IMR-90 (cell line): Measurements from ENCODE around the gene FAAP24. TPM values are rescaled to one million over a fixed set of nuclear protein-coding genes. Genes with fewer than 3 reads are reported as not detected.

Experiments used
- ATAC-seq: fragments of 200-7000 bp; cut with Tn5 transposase; 2 replicates; pipeline ENCODE4 v1.9.1; 2020; ENCODE audit warnings: low read depth, mild to moderate bottlenecking, moderate library complexity
- BruUV-seq: library from RNA; stranded (reverse); fragments of 400-500 nt; replicated peaks from 2 replicates; lab custom pipeline; 2021; lab: Mats Ljungman, UMichigan
- CTCF ChIA-PET: fragments of 300-600 bp; formaldehyde crosslinking; extraction: SDS; loops from one replicate; lab custom pipeline; 2021; ENCODE audit warnings: antibody characterized with exemption; lab: Yijun Ruan, JAX
- POLR2A ChIA-PET: fragments of 300-600 bp; sonication (Branson Sonifier 250); formaldehyde crosslinking; loops from one replicate; lab custom pipeline; 2022; ENCODE audit warnings: antibody characterized with exemption; ENCODE audit not compliant: unreplicated experiment; lab: Charles Lee
- DNase-seq: peaks from one replicate; pipeline ENCODE4 v3.0.0; 2013
- H2AFZ ChIP-seq: replicated peaks from 2 replicates; pipeline ENCODE3; 2013; ENCODE audit warnings: low read length, mild to moderate bottlenecking; ENCODE audit not compliant: poor library complexity
- H2AK5ac ChIP-seq: 2 replicates; pipeline ENCODE4 v1.6.1; 2013; ENCODE audit warnings: low read depth, low read length, inconsistent platforms
- H2AK9ac ChIP-seq: replicated peaks from 2 replicates; pipeline ENCODE3; 2013; ENCODE audit warnings: mild to moderate bottlenecking, low read depth, low read length, moderate library complexity; ENCODE audit not compliant: poor library complexity
- H2BK120ac ChIP-seq: 2 replicates; pipeline ENCODE4 v1.6.1; 2013; ENCODE audit warnings: low read depth, low read length, inconsistent platforms
- H2BK15ac ChIP-seq: 3 replicates; pipeline ENCODE4 v1.6.1; 2013; ENCODE audit warnings: low read depth, low read length, inconsistent platforms
- H2BK20ac ChIP-seq: 2 replicates; pipeline ENCODE4 v1.6.1; 2013; ENCODE audit warnings: low read depth, mild to moderate bottlenecking, inconsistent platforms, low read length, moderate library complexity
- H2BK5ac ChIP-seq: 2 replicates; pipeline ENCODE4 v1.6.1; 2013; ENCODE audit warnings: mild to moderate bottlenecking, low read depth, low read length, inconsistent platforms; ENCODE audit not compliant: poor library complexity, severe bottlenecking
- H3K14ac ChIP-seq: replicated peaks from 2 replicates; pipeline ENCODE4 v1.6.1; 2013; ENCODE audit warnings: low read depth, low read length, inconsistent platforms
- H3K18ac ChIP-seq: 2 replicates; pipeline ENCODE4 v1.6.1; 2013; ENCODE audit warnings: low read depth, low read length, control low read depth
- H3K23ac ChIP-seq: 2 replicates; pipeline ENCODE4 v1.6.1; 2013; ENCODE audit warnings: low read depth, low read length, inconsistent platforms
- H3K27ac ChIP-seq: 2 replicates; pipeline ENCODE4 v1.5.1; 2013; ENCODE audit warnings: mild to moderate bottlenecking, control low read depth, low read length; ENCODE audit not compliant: insufficient read depth
- H3K27me3 ChIP-seq: 2 replicates; pipeline ENCODE4 v1.6.1; 2013; ENCODE audit warnings: low read length; ENCODE audit not compliant: control insufficient read depth, insufficient read depth
- H3K36me3 ChIP-seq: 2 replicates; pipeline ENCODE4 v1.6.1; 2013; ENCODE audit warnings: low read length, mixed read lengths; ENCODE audit not compliant: control insufficient read depth, insufficient read depth
- H3K4ac ChIP-seq: 2 replicates; pipeline ENCODE4 v1.6.1; 2013; ENCODE audit warnings: low read depth, low read length, inconsistent platforms
- H3K4me1 ChIP-seq: 2 replicates; pipeline ENCODE4 v1.6.1; 2013; ENCODE audit warnings: low read length, mixed read lengths; ENCODE audit not compliant: control insufficient read depth, insufficient read depth
- H3K4me2 ChIP-seq: 2 replicates; pipeline ENCODE4 v1.6.1; 2013; ENCODE audit warnings: low read depth, mild to moderate bottlenecking, control low read depth, low read length, moderate library complexity
- H3K4me3 ChIP-seq: 2 replicates; pipeline ENCODE4 v1.5.1; 2013; ENCODE audit warnings: low read depth, mild to moderate bottlenecking, control low read depth, low read length, moderate library complexity; ENCODE audit not compliant: insufficient read depth
- H3K56ac ChIP-seq: 2 replicates; pipeline ENCODE4 v1.6.1; 2013; ENCODE audit warnings: low read length, inconsistent platforms; ENCODE audit not compliant: insufficient read depth; ENCODE audit errors: extremely low read depth
- H3K79me1 ChIP-seq, 2 experiments: 2 replicates each; pipeline ENCODE4 v1.6.1; 2013; ENCODE audit warnings: low read length in 2 of 2, inconsistent platforms in 1 of 2, low read depth in 1 of 2
- H3K9ac ChIP-seq: 2 replicates; pipeline ENCODE4 v1.6.1; 2013; ENCODE audit warnings: low read depth, low read length, control low read depth
- H3K9me1 ChIP-seq: 2 replicates; pipeline ENCODE4 v1.6.1; 2013; ENCODE audit warnings: low read length, inconsistent platforms; ENCODE audit not compliant: insufficient read depth
- H3K9me3 ChIP-seq: 2 replicates; pipeline ENCODE4 v1.6.1; 2013; ENCODE audit warnings: low read length; ENCODE audit not compliant: control insufficient read depth, insufficient read depth
- H4K20me1 ChIP-seq: 2 replicates; pipeline ENCODE4 v1.6.1; 2013; ENCODE audit warnings: low read length, inconsistent platforms; ENCODE audit not compliant: insufficient read depth
- H4K5ac ChIP-seq: 2 replicates; pipeline ENCODE4 v1.6.1; 2013; ENCODE audit warnings: mild to moderate bottlenecking, low read depth, low read length, control low read depth
- H4K8ac ChIP-seq, 2 experiments: 2 replicates each; pipeline ENCODE4 v1.6.1; 2013; ENCODE audit warnings: low read depth in 2 of 2, low read length in 2 of 2, control low read depth in 1 of 2, inconsistent platforms in 1 of 2
- H4K91ac ChIP-seq: 2 replicates; pipeline ENCODE4 v1.6.1; 2013; ENCODE audit warnings: low read depth, low read length, inconsistent platforms; ENCODE audit not compliant: insufficient read depth
- CEBPB ChIP-seq: IDR thresholded peaks from 2 replicates; pipeline ENCODE4 v1.6.1; 2012; ENCODE audit warnings: low read depth, low read length, improper control_type of control experiment
- CHD1 ChIP-seq: IDR thresholded peaks from 2 replicates; pipeline ENCODE4 v1.6.1; 2012; ENCODE audit warnings: low read depth, low read length, improper control_type of control experiment
- FOS ChIP-seq: fragments of 150-350 bp; IDR thresholded peaks from 2 replicates; pipeline ENCODE4 v1.6.1; 2016; ENCODE audit warnings: low read depth, low read length
- MAFK ChIP-seq: IDR thresholded peaks from 2 replicates; pipeline ENCODE4 v1.6.1; 2012; ENCODE audit warnings: low read depth, low read length, improper control_type of control experiment
- MXI1 ChIP-seq: IDR thresholded peaks from 2 replicates; pipeline ENCODE4 v1.6.1; 2012; ENCODE audit warnings: low read depth, mild to moderate bottlenecking, low read length, moderate library complexity, borderline replicate concordance
- NFE2L2 ChIP-seq: fragments of 150-350 bp; IDR thresholded peaks from 2 replicates; pipeline ENCODE4 v1.6.1; 2016; ENCODE audit warnings: low read depth, mild to moderate bottlenecking, low read length
- RCOR1 ChIP-seq: IDR thresholded peaks from 2 replicates; pipeline ENCODE4 v1.6.1; 2012; ENCODE audit warnings: mild to moderate bottlenecking, low read length, improper control_type of control experiment; ENCODE audit not compliant: insufficient replicate concordance
- RFX5 ChIP-seq: IDR thresholded peaks from 2 replicates; pipeline ENCODE4 v1.8.0; 2012; ENCODE audit warnings: low read depth, mild to moderate bottlenecking, low read length, moderate library complexity
- SMC3 ChIP-seq: fragments of 150-350 bp; IDR thresholded peaks from 2 replicates; pipeline ENCODE4 v1.6.1; 2016; ENCODE audit warnings: low read depth, mild to moderate bottlenecking, antibody characterized with exemption, low read length, moderate library complexity
- WGBS, 2 experiments: methylation state at CpG; one replicate each; pipeline versions ENCODE4 v1.1.5 to v1.1.7; 2013; ENCODE audit warnings: missing lambda C conversion rate in 2 of 2; ENCODE audit not compliant: insufficient read length in 1 of 2; ENCODE audit errors: extremely low coverage in 2 of 2; 5-methylcytosine and 5-hydroxymethylcytosine counted together
- dilution Hi-C: fragments of 300-500 bp; cut with HindIII; formaldehyde crosslinking; loops from one replicate; pipeline ENCODE4 v1.14.3; 2018; ENCODE audit warnings: low sequenced_read_pairs; ENCODE audit not compliant: unreplicated experiment
- in situ Hi-C: fragments of 300-500 bp; cut with MboI; formaldehyde crosslinking; loops from 3 replicates; pipeline ENCODE4 v1.14.3; 2019; ENCODE audit warnings: low sequenced_read_pairs, inconsistent platforms, mixed read lengths
- intact Hi-C: fragments of 100-400 bp; cut with micrococcal nuclease; formaldehyde crosslinking; loops from 2 replicates; pipeline ENCODE4 v1.10.0; 2022
- polyA plus RNA-seq, 3 experiments: library from polyadenylated mRNA; depleted of rRNA; stranded (reverse); fragments of >200 nt; gene quantifications; 2 replicates each; pipeline ENCODE4 v1.2.3, GENCODE V29; 2012; ENCODE audit warnings: low replicate concordance in 1 of 3
- total RNA-seq: library from RNA; depleted of rRNA; stranded (reverse); fragments of >200 nt; gene quantifications from 2 replicates; pipeline ENCODE4 v1.2.3, GENCODE V29; 2012
- TF ChIP-seq, protein P1 (sequence below): fragments of 150-350 bp; IDR thresholded peaks from 2 replicates; pipeline ENCODE4 v1.6.1; 2017; ENCODE audit warnings: mild to moderate bottlenecking, antibody characterized with exemption, low read length, low read depth

The FAAP24 gene
- total and polyA plus RNA-seq, 2 of the 4 experiments (the other 2 are of a cell fraction) = 2.2 to 2.3 TPM

DNA sequence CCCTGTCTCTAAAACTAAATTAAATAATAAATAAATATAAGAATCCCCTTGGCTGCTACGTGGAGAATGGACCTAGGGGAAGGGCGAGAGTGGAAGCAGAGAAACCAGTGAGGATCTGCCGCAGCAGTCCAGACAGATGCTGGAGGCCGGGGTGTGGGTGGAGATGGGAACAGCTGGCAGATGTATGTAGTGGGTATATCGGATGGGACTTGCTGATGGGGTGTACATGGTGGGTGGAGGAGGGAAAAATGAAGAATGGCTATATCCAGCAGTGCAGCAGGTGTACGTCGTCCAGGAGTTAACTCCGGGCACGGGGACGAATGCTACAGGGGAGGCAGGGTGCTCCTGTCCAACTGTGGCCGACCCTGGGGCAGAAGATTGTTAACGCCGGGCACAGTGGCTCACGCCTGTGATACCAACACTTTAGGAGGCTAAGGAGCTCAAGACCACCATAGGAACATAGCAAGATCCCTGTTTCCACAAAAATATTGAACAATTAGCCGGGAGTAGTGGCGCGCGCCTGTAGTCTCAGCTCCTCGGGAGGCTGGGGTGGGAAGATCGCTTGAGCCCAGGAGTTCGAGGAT is 938 bp upstream of the FAAP24 start:
- Histone ChIP-seq H2AK5ac (peak overlapping the region; percentile 87), H3K27me3 (no peaks in the 10 kb centered on the region), H2AK9ac (peak overlapping the region; percentile 90), H2BK5ac (no peak overlapping the region), H4K5ac (peak overlapping the region; percentile 50; the same call in 1 of the 2 replicates), H3K18ac (no peak overlapping the region), H2BK120ac (no peak overlapping the region), H2BK15ac (no peak overlapping the region), H3K23ac (peak overlapping the region; percentile 79), H2BK20ac (no peak overlapping the region), H4K20me1 (no peaks in the 10 kb centered on the region), H3K4ac (peak overlapping the region; percentile 71), H3K36me3 (peaks cover 5% of the 10 kb centered on the region; the same call in 1 of the 2 replicates), H3K9me3 (no peaks in the 10 kb centered on the region), H3K79me1 (peaks cover 18 to 42% of the 10 kb centered on the region in 2 experiments), H3K27ac (peak overlapping the region; percentile 18; the same call in 1 of the 2 replicates), H3K4me1 (no peaks in the 10 kb centered on the region), H4K8ac (peak overlapping the region; percentile 25 to 53; a peak in 2 of 4 replicates), H3K4me3 (peak overlapping the region; percentile 75), H3K4me2 (peak overlapping the region; percentile 82), H3K9me1 (no peaks in the 10 kb centered on the region; the same call in 1 of the 2 replicates), H3K9ac (peak overlapping the region; percentile 54), H4K91ac (peak overlapping the region; percentile 72), H2AFZ (peak overlapping the region; percentile 72), H3K14ac (peak overlapping the region; percentile 70; the same call in 1 of the 2 replicates), H3K56ac (0 out of 2 replicates have a peak overlapping the region, but pooled peaks have one; percentile 1)
- ChIA-PET CTCF (interaction anchor here (0.7 kb wide), 1 partner anchor 22 kb away, joined by 3 read pairs; no protein-coding TSS in a partner anchor), POLR2A (interaction anchor here (0.7 kb wide), 1 partner anchor 411 kb away, joined by 12 read pairs; no protein-coding TSS in a partner anchor)
- dilution Hi-C loops (no loop called here), in situ Hi-C loops (no loop called here), intact Hi-C loops (loop anchor here (5.0 kb wide), 2 partner anchors 206 to 279 kb away; partner anchors contain the start of gene NUDT19)
- peak; percentile 10 for ATAC-seq
- DNase-seq = no peak
- WGBS, 2 experiments = 52% methylated on average over 5 of the region's 21 CpGs; no CpG with 5 or more reads in 1 of the 2 experiments
- TF ChIP-seq CEBPB (no peak), RFX5 (no peak), SMC3 (no peak), FOS (no peak), RCOR1 (no peak), MAFK (no peak), MXI1 (no peak), NFE2L2 (no peak), CHD1 (no peak)
- TF ChIP-seq, protein P1, sequence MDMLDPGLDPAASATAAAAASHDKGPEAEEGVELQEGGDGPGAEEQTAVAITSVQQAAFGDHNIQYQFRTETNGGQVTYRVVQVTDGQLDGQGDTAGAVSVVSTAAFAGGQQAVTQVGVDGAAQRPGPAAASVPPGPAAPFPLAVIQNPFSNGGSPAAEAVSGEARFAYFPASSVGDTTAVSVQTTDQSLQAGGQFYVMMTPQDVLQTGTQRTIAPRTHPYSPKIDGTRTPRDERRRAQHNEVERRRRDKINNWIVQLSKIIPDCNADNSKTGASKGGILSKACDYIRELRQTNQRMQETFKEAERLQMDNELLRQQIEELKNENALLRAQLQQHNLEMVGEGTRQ = no peak
- BruUV-seq = TSS peak; percentile 71
